KG1 (cell line): ENCODE data around the gene UBXN10.
"Not testable (repeated sequence)": the region's sequence is repeated elsewhere in the genome, so short reads cannot be mapped to it uniquely, and the experiment has no call there.

Source experiments
- DNase-seq: peaks from one replicate; lab custom pipeline; 2025; lab: John Stamatoyannopoulos, UW

The UBXN10 gene

DNA sequence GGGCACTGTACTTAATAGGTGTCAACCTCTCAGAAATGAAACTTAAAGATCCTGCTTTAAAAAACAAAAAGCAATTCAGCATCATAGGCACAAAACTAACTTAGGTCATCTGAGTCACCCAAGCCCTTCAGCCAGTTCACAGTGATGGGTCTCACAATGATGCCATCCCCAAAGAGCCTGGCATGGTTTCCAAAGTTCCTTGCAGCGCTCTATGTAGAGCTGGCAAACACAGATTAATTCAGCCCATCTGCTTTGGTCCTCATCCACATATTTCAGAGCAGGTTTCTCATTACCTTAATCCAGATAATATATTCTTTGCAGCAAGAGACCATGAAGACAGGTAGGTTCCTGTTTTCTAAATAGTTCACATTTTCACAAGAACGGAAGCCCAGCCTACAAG is 15.1 kb downstream of the UBXN10 start:
- DNase-seq: no peak

DNA sequence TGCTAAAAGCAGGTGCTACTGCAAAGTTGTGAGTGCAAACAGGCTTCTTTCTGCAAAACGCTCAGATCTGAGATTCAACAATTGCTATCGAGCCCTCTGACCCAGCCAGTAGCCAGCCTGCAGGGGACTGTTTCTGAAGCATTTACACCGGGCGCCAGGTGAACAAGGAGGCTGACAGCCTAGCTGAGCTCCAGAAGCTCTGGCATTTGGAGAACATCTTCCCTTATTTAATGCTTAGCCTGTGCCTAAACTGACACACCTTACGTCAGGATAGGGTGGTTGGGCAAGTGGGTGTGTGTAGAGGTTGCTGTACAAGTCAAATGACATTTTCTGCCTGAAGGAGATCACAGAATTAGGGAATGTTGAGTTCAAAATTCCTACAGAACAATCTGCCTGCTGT is 16.3 kb downstream of the UBXN10 start:
- no peak for DNase-seq

DNA sequence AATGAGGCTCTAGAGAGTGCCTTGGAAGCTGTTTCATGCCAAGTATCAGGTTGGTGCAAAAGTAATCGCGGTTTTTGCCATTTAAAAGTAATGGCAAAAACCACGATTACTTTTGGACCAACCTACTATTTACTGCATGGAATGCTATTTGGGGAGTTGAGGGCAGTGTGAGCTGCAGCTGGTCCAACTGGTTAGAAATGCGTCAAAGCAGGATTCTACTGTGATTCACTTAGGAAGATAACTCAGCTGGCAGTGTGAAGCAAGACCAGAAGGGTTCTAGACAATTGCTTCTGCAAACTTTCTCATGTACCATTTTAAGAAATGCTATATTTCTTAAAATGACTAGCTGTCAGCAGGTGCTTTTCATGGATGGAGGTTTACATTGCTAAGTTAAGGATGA is 21.6 kb downstream of the UBXN10 start:
- no peak for DNase-seq

DNA sequence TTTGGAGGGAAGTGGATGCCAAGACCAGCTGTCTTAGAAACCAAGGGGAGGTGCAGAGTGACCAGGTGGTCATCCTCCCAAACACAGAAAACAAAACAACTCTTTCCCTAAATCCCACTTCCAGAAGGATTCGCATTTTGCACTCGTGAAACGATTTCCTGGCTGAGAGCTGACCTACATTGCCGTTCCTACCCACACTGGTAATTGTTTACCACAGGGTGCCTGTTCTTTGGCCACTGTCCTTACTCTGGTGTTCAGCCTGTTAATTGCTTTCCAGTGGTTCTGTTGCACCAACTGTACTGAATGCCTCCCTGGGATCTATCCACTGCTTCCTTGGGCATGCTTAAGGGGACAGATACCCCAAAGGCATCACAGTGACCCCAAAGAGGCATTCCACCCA is 23.6 kb downstream of the UBXN10 start:
- DNase-seq: no peak

DNA sequence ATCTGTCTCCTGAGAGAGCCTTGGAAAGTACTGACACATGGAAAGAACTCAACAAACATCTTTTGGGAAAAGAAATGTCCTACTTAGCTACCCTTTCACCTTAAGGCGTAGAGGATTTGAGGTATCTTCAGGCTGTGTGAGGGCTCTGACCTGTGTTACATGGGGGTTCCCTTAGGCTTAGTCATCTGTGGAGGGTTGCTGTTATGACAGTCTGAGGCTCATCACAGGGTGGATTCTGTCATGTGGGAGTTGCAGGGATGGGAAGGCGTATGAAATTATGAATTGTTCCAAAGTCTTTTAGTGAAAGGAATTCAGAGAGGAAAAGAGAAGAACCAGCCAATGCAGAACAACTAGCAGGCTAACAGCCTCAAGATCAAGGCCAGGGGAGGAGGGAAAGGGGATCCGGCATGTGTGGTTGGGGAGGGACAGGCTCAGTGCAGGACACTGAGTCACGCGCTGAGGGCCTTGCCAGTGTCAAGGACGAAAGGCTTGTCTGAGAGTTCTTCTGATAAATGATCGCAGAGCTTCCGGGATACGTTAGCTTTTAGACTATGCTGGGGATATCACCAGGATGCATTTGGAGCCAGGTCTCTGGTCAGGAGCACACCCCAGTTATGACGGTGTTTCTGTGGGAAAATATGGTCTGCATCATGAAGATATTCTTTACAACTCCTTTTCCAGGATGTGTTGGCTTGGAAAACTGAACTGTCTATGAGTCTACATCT is 25.0 kb downstream of the UBXN10 start:
- DNase-seq: no peak

DNA sequence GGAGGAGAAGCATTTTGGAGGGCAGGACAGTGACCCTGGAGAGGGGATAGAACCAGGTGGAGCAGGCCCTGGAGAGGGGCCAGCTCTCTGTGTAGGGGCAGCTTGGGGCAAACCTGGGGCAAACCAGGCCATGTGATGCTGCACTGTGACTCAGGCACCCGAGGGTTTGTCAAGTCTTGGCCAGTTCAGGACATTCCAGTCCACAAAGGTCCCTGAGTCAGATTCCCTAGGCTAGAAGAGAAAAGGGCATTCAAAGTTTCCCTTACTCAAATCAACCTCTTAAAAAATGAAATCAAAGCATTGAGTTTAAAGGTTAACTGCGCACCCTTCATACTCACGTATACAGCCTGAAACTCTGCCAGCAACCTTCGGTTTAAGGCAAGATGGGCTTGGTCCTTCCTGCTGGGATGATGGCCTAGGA is 25.6 kb downstream of the UBXN10 start:
- no peak for DNase-seq

DNA sequence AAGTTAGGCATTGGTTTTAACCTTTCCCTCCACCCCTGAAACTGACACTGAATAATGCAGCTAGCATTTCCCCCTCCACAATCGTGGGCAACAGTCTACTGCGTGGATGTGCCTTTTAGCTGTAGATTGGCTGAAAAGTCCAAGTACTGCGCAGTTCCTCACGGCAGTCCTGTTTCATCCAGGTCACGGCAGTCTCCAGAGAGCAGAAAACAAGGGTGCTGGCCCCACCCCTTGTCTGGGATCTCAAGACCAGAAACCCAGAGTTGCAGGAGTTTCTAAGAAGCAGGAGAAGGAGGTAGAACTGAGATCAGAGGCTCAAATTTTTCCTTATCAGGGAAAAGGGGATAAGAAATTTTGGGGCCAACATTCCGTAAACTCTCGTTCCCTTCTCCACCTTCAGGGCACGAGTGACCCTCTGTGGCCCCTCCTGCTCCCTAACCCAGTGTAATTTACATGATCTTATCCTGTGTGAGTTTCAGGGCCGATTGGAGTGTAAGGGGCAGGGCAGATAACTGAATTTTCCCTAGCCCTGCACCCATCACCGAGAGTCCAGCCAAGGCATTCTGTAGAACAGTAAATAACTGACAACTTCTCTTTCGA is 26.3 kb downstream of the UBXN10 start:
- DNase-seq: no peak

DNA sequence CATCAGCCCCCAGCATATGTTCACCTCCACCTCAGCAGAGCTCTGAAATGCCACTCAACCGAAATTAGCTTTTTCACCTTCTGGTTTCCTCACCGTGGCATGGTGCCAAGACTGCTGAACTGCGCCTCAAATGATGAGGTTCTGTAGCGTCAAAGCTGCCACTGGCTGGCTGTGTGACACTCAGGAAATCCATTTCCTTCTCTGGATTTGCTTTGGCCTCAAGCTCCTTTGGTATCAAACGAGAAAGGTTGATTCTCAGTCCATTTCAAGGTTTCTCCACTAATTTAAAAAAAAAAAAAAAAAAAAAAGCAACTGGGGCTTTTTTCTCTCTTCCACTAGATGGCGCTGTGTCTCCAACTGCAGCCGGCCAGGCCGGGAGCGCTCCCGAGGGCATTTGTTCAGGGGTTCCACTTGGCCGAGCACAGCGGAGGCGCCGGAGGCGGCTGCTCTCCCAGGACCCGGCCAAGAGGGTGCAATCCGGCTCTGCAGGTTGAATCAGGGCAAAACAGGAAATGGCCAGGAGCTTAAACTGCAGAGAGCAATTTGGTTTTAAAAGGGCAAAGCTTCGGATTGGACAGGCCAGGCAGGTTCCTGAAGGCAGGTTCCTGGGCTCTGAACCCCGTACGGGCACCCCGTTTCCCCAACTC is 26.9 kb downstream of the UBXN10 start:
- DNase-seq: peak; percentile 6

DNA sequence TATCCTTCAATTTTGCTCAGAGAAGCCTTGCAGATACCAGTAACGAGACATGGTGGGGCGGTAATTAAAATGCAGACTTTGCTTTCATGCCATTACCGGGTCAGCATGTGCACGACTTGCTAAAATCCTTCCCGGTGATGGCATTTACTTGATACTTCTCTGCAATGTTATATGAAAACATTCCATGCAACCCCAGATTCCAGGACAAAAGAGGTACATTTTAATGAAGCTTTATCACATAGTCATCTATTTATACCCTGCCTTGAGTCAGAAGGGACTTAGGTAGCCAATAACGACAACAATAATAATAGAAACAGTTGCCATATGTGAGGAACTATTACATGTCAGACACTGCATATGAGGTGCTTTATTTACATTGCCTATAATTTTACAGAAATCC is 29.8 kb downstream of the UBXN10 start:
- no peak for DNase-seq

DNA sequence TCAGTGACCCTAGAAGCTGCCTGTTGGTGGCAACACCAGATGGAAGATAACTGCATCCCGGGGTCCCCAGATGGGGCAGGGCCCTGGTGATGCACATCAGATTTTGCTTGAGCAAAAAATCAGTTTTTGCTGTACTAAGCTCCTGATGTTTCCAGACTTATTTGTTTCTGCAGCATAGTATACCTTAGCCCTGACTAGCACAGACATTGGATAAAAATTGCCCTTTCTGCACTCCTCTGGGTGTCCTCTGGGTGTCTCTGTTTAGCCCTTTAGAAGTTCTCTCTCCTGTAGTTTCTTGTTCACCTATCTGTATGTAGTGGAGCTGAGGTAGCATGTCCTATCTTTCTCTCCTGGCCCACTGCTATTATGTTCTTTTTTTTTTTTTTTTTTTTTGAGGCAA is 30.7 kb downstream of the UBXN10 start:
- no peak for DNase-seq

DNA sequence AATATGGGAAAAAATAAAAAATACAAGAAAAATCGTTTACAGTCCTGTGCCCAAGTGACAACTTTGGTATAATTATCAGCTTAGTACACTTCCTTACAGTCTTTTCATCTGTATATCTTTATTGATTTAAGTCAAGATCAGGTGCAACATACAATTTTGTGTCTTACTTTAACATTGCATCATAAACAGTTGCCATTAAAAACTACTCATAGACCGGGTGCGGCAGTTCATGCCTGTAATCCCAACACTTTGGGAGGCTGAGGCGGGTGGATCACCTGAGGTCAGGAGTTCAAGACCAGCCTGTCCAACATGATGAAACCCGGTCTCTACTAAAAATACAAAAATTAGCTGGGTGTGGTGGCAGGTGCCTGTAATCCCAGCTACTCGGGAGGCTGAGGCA is 33.2 kb downstream of the UBXN10 start:
- DNase-seq: not testable (repeated sequence)

DNA sequence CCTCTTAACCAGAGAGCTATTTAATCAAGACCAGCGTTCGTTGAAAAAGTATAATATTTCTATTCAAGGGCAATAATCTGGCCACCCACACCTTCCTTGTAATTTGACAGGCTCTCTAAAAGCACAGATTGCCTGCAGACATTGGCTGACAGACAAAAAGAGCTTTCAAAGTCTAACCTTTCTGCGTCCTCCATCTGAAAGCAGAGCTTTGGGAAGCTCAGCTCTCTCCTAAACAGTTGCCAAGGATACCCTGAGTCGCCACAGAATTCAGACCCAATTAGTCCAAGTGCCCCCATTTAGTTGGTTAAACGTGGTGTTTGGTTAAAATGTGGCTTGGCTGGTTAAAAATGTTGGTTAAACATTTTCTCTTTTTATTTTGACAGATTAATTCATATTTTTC is 34.1 kb downstream of the UBXN10 start:
- DNase-seq: no peak

DNA sequence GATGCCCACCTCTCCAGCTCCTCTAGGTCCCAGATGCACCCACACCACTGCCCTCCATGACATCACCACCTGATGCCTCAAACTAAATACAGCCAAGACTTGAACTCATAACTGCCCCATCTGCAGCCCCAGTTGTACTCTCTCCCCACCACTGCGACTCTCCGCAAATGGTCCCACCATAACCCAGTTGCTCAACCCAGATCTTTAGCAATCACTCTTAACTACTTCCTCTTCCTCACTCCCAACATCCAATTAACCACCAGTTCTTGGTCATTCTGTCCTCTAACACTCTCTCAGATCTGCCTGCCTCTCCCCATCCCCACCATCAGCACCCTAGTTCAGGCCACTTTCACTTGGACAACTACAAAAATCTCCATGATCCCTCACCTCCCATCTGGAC is 37.2 kb downstream of the UBXN10 start:
- DNase-seq: no peak

DNA sequence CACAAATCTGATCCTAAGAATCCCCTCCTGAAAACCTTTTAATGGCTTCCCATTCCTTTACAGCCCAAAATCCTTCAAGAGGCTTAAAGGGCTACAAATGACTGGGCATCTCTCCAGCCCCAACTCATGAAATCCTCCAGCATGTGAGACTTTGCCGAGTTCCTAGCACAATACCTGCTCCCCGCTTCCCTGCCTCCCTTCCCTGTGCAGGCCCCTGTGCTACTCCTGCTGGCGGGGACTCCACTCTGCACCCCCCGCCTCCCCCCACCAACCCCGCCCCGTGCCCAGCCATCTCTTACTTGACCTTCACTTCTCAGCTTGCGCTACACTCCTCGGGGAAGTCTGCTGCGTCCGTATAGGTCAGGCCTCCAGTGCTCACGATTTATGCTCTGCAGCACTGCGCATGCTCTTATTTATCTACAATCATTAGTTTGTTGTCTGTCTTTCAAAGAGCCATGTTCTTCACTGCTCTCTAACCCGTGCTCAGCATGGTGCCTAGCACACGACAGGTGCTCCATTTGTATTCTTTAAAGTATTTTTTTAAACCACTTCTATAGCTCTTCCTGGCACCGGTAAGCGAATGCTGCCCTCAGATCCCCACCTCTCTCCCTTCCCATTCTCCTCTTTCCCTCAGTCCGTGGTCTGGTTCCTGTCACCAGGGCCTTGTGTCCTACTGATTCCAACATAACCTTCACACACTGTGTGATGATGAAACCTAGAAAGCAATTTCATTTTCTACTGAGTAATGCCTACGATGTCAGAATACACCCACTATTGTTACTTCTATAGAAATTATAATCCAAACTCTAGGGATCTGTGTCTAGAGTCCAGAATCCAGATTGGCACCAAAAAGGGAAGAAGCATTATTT is 37.9 kb downstream of the UBXN10 start:
- no peak for DNase-seq

DNA sequence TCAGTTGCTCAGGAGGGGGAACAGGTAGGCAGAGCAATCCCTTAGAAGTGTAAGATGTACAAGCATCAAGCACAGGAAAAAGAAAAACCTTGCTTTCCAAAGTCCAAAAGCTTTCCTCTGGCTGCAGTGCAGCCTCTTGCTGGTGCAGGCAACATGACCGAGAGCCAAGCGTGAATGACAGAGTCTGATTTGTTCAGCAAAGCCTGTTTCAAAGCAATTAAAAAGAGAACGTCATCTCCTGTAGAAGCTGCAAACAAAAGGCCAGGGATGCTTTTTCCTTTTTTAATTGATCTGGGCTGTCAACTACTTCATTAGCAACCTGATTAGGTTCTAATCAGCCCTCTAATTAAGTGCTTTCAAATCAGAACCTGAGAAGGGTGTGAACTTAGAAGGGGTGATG is 38.6 kb downstream of the UBXN10 start:
- no peak for DNase-seq

DNA sequence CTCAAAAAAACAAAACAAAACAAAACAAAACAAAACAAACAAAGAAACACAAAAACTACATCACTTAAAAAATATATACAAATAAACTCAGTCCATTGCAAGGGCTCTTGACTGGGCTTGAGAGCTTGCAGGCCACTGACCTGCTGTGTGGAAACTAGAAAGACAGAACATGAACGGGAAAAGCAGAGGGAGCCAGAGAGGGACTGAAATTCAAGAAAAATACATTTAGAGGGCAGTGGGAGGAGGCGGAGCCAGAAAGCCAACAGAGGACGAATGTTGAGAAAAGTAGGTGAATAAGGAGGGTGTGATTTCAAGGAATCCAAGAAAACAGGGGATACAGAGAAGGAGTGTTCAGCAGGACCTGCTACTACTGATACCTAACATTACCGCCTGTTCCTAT is 41.8 kb downstream of the UBXN10 start:
- DNase-seq: no peak

DNA sequence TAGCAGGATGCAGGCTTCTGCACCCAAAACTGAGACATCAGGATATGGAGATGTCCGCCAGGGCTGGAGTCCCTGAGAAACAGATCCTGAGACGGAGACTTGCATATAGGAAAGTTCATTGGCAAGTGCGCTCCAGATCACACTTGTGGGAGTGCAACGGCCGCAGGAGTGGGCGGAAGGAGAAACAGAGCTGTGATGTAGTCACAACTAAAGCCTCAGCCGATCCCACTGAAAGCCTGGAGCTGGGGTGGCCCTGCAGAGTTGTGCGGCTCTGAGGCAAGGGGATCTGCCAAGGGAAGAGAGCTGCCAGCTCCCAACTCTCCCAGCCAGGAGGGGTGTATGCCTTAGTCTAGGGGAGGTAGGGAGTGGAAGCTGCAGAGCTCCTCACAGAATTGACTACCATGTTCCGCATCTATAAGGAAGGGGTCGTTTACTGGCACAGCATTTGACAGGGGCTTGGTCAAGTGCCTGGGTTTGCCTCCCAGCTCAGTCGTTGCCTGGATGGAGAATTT is 42.5 kb downstream of the UBXN10 start:
- no peak for DNase-seq

DNA sequence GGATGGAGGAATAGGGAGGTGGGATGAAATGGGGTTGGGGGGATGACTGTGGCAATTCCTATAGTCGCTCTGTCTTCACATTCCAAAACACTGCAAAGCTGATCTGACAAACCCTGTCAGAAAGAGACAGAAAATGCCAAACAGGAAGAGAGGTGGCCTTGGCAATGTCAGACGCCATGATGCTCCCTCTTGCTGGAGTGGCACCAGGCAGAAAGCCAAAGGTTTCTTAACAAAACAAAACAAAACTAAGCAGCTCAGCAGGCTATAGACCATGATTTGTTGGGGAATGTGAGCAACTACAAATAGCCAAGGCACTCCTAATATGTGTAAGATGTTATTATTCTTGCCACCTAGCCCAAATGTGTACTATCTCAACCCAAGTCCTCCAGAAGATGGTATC is 43.3 kb downstream of the UBXN10 start:
- DNase-seq: no peak

DNA sequence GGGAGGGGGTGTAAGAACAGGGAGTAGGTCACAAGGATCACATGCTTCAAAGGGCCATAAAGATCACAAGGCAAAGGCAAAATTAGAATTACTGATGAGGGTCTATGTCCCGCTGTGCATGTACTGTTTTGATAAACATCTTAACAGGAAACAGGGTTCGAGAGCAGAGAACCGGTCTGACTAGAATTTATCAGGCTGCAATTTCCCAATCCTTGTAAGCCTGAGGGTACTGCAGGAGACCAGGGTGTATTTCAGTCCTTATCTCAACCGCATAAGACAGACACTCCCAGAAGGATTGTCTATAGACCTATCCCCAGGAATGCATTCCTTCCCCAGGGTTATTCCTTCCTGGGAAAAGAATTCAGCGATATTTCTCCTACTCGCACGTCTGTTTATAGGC is 46.7 kb downstream of the UBXN10 start:
- not testable (repeated sequence) for DNase-seq

DNA sequence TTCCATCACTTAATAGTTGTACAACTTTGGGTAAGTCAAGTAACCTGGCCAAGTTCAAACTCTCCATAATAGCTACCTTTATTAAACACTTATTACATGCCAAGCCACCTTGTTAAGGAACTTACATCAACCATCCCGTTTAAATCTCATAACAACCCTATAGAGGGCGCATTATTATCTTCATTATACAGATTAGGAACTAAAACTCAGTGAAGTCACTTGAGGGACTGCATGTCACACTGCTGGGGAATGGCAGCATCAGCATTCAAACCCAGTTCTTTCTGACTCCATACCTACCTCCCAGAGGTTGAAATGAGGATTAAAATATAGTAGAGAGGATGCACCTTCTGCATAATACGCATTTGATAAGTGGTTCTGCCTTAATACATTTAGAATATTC is 47.5 kb downstream of the UBXN10 start:
- peak; percentile 12 for DNase-seq

DNA sequence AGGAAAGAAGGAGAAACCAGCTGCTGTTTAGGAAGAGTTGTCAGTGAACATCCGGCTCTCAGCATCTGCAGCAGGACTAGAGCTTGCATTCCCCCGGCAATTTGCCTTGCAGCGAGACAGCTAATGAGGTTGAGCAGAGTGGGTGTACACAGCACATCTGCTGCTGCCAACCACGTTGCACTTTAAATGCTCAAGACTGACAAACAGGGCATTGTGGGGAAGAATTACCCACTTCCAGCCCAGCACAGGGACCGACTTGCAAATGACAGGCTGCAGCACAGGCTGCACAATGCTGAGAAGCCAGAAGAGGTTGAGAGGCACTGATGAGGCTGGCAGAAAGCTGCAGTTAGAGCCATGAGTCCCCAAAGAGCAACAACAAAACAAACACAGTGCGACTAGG is 48.0 kb downstream of the UBXN10 start:
- DNase-seq: no peak

DNA sequence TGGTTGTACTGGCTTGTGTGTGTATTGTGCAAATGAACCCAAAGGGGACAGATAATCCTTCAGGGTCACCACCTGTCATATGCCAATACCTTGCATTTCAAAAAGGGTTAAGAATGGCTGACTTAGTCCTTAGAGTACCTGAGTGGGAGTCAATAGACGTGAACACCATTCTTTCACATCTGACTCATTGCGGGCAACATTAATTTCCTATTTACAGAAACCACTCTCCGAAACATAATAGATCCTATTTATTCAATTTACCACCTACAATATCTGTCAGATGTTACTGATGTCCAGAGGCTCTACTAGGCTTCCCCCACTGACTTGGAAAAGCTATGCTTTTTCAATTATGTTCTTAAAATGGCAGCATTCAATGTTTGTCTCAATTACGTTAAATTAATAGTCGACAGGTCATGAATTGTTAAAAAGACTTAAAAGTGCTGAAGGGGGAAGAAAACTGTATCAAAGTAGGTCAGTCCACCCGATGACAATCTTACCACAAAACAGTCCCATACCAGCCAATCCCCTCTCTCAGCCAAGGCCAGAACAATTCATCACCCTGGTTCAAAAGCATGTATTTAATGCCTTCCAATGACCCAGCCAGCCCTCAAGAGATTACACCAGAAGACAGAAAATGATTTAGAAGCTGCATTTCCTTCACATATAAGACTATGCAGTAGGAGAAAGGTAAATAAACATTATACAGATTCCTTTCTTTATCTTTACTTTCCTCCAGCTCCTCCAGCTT is 49.1 kb downstream of the UBXN10 start:
- DNase-seq: no peak
